HuH-7 (cell line): Measurements from ENCODE around the gene MTCL3.
"Not testable (repeated sequence)": the region's sequence is repeated elsewhere in the genome, so short reads cannot be mapped to it uniquely, and the experiment has no call there.

Source experiments
- DNase-seq: peaks from one replicate; pipeline ENCODE4 v3.0.0; 2011; ENCODE audit warnings: low spot score

MTCL3 gene

GRCh38 chr6:127466416-127466815 is 52.7 kb downstream of the MTCL3 start:
- no peak for DNase-seq

GRCh38 chr6:127464881-127465459 is 54.2 kb downstream of the MTCL3 start:
- peak; percentile 67 for DNase-seq

GRCh38 chr6:127464161-127464880 is 54.8 kb downstream of the MTCL3 start:
- DNase-seq, result no peak

- DNase-seq, result no peak
Observed at GRCh38 chr6:127463056-127463455, 56.1 kb downstream of the MTCL3 start.

- no peak for DNase-seq
Observed at GRCh38 chr6:127462376-127462775, 56.8 kb downstream of the MTCL3 start.

- no peak for DNase-seq
Observed at GRCh38 chr6:127460465-127460864, 58.7 kb downstream of the MTCL3 start.

- DNase-seq, result no peak
Observed at GRCh38 chr6:127459231-127459641, 59.9 kb downstream of the MTCL3 start, which contains the start of gene KIAA0408. KIAA0408 (minus strand) TSS chr6:127459389; CDS start chr6:127453981, 5,408 bp downstream.

- no peak for DNase-seq
Observed at GRCh38 chr6:127458817-127459216, 60.3 kb downstream of the MTCL3 start.

GRCh38 chr6:127458222-127458621 is 60.9 kb downstream of the MTCL3 start:
- DNase-seq, result no peak

GRCh38 chr6:127457456-127458064 is 61.6 kb downstream of the MTCL3 start:
- no peak for DNase-seq

- DNase-seq, result no peak
Observed at GRCh38 chr6:127456465-127456864, 62.7 kb downstream of the MTCL3 start.

GRCh38 chr6:127453845-127454619 is 65.1 kb downstream of the MTCL3 start:
- no peak for DNase-seq

GRCh38 chr6:127452803-127453202 is 66.3 kb downstream of the MTCL3 start:
- DNase-seq, result no peak

GRCh38 chr6:127451388-127451787 is 67.7 kb downstream of the MTCL3 start:
- DNase-seq, result no peak

- no peak for DNase-seq
Observed at GRCh38 chr6:127447780-127448179, 71.4 kb downstream of the MTCL3 start.

GRCh38 chr6:127446356-127446755 is 72.8 kb downstream of the MTCL3 start:
- DNase-seq, result no peak

GRCh38 chr6:127441881-127442280 is 77.3 kb downstream of the MTCL3 start:
- no peak for DNase-seq

- no peak for DNase-seq
Observed at GRCh38 chr6:127439718-127440117, 79.4 kb downstream of the MTCL3 start.

- no peak for DNase-seq
Observed at GRCh38 chr6:127436578-127437110, 82.5 kb downstream of the MTCL3 start.

- no peak for DNase-seq
Observed at GRCh38 chr6:127435626-127436220, 83.4 kb downstream of the MTCL3 start.

GRCh38 chr6:127434651-127435050 is 84.5 kb downstream of the MTCL3 start:
- DNase-seq, result no peak

- DNase-seq, result not testable (repeated sequence)
Observed at GRCh38 chr6:127428562-127428961, 90.6 kb downstream of the MTCL3 start.
